ENCODE measurements around the gene AFF1. TPM values are rescaled to one million over a fixed set of nuclear protein-coding genes. Genes with fewer than 3 reads are reported as not detected.
A peak's percentile ranks its signal among the peaks of the same experiment; 100 is the strongest.

AFF1 gene
- polyA plus RNA-seq, 1 donor (not counting 4 experiments of a cell fraction or from before 2014, with no cell fraction given): 14.4 TPM

DNA sequence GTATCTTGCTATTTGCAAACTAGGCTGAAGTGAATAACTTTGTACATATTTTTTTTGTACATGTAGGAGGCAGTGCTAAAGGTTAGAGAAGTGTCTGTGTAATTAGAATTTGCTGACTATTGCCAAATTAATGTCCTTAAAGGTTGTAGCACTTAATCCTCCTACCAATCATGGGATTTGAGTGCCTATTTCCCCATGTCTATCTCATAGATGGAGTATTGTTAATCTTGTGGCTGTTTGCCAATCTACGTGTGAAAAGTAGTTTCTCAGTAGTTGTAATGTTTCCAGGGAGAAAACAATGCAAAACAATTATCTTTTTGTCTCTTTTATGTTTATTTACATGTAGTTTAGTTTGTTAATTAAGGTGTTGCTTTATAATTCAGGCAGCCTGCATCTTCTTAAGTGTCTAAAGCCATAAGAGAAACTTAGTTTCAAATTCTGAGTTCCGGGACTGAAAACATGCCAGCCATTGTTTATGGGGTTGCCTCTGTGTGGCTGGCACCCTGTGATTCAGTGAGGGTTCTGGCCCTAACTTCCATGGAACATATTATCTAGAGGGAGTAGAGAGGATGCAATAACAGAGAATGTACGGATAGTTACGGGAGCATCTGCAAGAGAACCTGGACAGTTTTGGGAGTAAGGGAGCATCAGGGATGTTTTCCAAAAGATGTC is 143.2 kb downstream of the AFF1 start:
- Histone ChIP-seq H3K27me3 (ENCODE audit: control insufficient read depth, extremely low read depth, insufficient read depth, low read length) (no peaks in the 10 kb centered on the region), H3K79me2 (ENCODE audit: control insufficient read depth, insufficient read depth, low read length) (peaks cover 16% of the 10 kb centered on the region), H2AFZ (ENCODE audit: control insufficient read depth, low read length) (no peak overlapping the region), H3K27ac (ENCODE audit: control insufficient read depth, insufficient read depth, low read length) (peak overlapping the region; percentile 35), H3K4me2 (ENCODE audit: control insufficient read depth, extremely low read depth, insufficient read depth, low read depth, low read length) (peak overlapping the region; percentile 59), H3K9ac (ENCODE audit: control insufficient read depth, extremely low read depth, insufficient read depth, low read length) (no peak overlapping the region), H3K4me1 (ENCODE audit: control insufficient read depth, extremely low read depth, insufficient read depth, low read length) (peaks cover 40% of the 10 kb centered on the region), H3K9me3 (ENCODE audit: control insufficient read depth, low read depth, low read length) (no peaks in the 10 kb centered on the region), H4K20me1 (ENCODE audit: control insufficient read depth, extremely low read depth, insufficient read depth, low read length) (no peaks in the 10 kb centered on the region), H3K9me1 (ENCODE audit: control insufficient read depth, extremely low read depth, insufficient read depth, low read length) (no peaks in the 10 kb centered on the region), H3K36me3 (ENCODE audit: control insufficient read depth in 2 of 2, extremely low read depth in 1 of 2, insufficient read depth in 2 of 2, low read length in 2 of 2) (no peaks in the 10 kb centered on the region), H3K4me3 (ENCODE audit: control insufficient read depth in 2 of 3, extremely low read depth in 1 of 3, insufficient read depth in 2 of 3, low read depth in 1 of 3, low read length in 3 of 3) (no peak overlapping the region)
- TF ChIP-seq EZH2 (IDR thresholded peaks at IDR 0.05; ENCODE audit: low read length): no peak
- TF ChIP-seq, protein P1, sequence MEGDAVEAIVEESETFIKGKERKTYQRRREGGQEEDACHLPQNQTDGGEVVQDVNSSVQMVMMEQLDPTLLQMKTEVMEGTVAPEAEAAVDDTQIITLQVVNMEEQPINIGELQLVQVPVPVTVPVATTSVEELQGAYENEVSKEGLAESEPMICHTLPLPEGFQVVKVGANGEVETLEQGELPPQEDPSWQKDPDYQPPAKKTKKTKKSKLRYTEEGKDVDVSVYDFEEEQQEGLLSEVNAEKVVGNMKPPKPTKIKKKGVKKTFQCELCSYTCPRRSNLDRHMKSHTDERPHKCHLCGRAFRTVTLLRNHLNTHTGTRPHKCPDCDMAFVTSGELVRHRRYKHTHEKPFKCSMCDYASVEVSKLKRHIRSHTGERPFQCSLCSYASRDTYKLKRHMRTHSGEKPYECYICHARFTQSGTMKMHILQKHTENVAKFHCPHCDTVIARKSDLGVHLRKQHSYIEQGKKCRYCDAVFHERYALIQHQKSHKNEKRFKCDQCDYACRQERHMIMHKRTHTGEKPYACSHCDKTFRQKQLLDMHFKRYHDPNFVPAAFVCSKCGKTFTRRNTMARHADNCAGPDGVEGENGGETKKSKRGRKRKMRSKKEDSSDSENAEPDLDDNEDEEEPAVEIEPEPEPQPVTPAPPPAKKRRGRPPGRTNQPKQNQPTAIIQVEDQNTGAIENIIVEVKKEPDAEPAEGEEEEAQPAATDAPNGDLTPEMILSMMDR (optimal IDR thresholded peaks at IDR 0.05 in 1 of 3, IDR thresholded peaks at IDR 0.05 in 1 of 3, conservative IDR thresholded peaks at IDR 0.05 in 1 of 3; ENCODE audit: extremely low read depth in 1 of 3, insufficient read depth in 2 of 3, low read length in 3 of 3): no peak
- dilution Hi-C loops (cut with MboI; ENCODE audit: extremely low pct_ligation_motif_present, low sequenced_read_pairs): no loop called here
- DNase-seq (ENCODE audit: low read depth, low spot score) (no peak), FAIRE-seq (no peak)

DNA sequence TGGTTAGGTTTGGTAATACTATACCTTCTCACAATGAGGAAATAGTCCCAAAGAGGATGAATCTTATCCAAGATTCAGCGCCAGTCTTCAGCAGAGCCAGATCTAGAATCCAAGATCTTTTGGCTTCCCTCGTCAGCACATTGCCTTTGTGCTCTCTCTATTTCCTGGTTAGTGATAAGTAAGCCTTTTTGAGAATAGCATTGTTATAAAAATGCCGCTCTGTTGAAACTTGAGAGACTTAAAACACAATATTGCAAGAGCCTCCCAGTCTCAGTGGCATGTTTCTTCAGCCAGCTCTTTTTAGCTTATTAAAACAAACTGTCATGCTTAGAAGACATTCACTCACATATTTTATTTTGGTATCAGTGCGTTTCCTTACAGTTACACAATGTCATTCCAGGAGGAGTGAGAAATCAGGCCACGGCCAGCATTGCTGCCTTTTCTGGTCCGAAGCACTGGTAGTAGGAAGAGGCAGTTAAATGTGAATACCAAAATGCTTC is 144.2 kb downstream of the AFF1 start:
- no peak for DNase-seq (ENCODE audit: low read depth, low spot score)
- FAIRE-seq: peak; percentile 82
- TF ChIP-seq, protein P1 (optimal IDR thresholded peaks at IDR 0.05 in 1 of 3, IDR thresholded peaks at IDR 0.05 in 1 of 3, conservative IDR thresholded peaks at IDR 0.05 in 1 of 3; ENCODE audit: extremely low read depth in 1 of 3, insufficient read depth in 2 of 3, low read length in 3 of 3): no peak
- TF ChIP-seq EZH2 (IDR thresholded peaks at IDR 0.05; ENCODE audit: low read length): no peak
- Histone ChIP-seq H3K27ac (ENCODE audit: control insufficient read depth, insufficient read depth, low read length) (peak overlapping the region; percentile 48), H3K27me3 (ENCODE audit: control insufficient read depth, extremely low read depth, insufficient read depth, low read length) (no peaks in the 10 kb centered on the region), H3K4me1 (ENCODE audit: control insufficient read depth, extremely low read depth, insufficient read depth, low read length) (peaks cover 30% of the 10 kb centered on the region), H3K9ac (ENCODE audit: control insufficient read depth, extremely low read depth, insufficient read depth, low read length) (peak overlapping the region; percentile 31), H3K9me3 (ENCODE audit: control insufficient read depth, low read depth, low read length) (no peaks in the 10 kb centered on the region), H3K36me3 (ENCODE audit: control insufficient read depth in 2 of 2, extremely low read depth in 1 of 2, insufficient read depth in 2 of 2, low read length in 2 of 2) (no peaks in the 10 kb centered on the region), H4K20me1 (ENCODE audit: control insufficient read depth, extremely low read depth, insufficient read depth, low read length) (no peaks in the 10 kb centered on the region), H3K9me1 (ENCODE audit: control insufficient read depth, extremely low read depth, insufficient read depth, low read length) (no peaks in the 10 kb centered on the region), H3K4me2 (ENCODE audit: control insufficient read depth, extremely low read depth, insufficient read depth, low read depth, low read length) (peak overlapping the region; percentile 59), H2AFZ (ENCODE audit: control insufficient read depth, low read length) (no peak overlapping the region), H3K4me3 (ENCODE audit: control insufficient read depth in 2 of 3, extremely low read depth in 1 of 3, insufficient read depth in 2 of 3, low read depth in 1 of 3, low read length in 3 of 3) (no peak overlapping the region), H3K79me2 (ENCODE audit: control insufficient read depth, insufficient read depth, low read length) (peaks cover 16% of the 10 kb centered on the region)
- dilution Hi-C loops (cut with MboI; ENCODE audit: extremely low pct_ligation_motif_present, low sequenced_read_pairs): no loop called here

Data from keratinocyte (primary cell).